Measurements from ENCODE around the gene SHB. TPM values are rescaled to one million over a fixed set of nuclear protein-coding genes. Genes with fewer than 3 reads are reported as not detected.

Gene SHB
- total RNA-seq (10 to 100 TPM; 25.7 to 38.9 (median 31.0) TPM), polyA plus RNA-seq (14.5 TPM)
- long read RNA-seq, donor 1, transcript SHB-201 (6 exons, 2,783 nt): major isoform, 87 of 96 reads
- long read RNA-seq, donor 1, partial matches to known transcripts: 4 of 96 reads
- long read RNA-seq, donor 1, other reads (novel, unspliced or antisense): 5 of 96 reads
- long read RNA-seq, donor 2, transcript SHB-201 (6 exons, 2,783 nt): major isoform, 34 of 35 reads
- long read RNA-seq, donor 2, partial matches to known transcripts: 0 of 35 reads
- long read RNA-seq, donor 2, other reads (novel, unspliced or antisense): 1 of 35 reads
- long read RNA-seq, donor 3, partial matches to known transcripts: 1 of 8 reads
- long read RNA-seq, donor 3, other reads (novel, unspliced or antisense): 4 of 8 reads
- long read RNA-seq, donor 4, transcript SHB-201 (6 exons, 2,783 nt): major isoform, 44 of 48 reads
- long read RNA-seq, donor 4, partial matches to known transcripts: 2 of 48 reads
- long read RNA-seq, donor 4, other reads (novel, unspliced or antisense): 2 of 48 reads

GRCh38 chr9:38068701-38069628, at the start of gene SHB:
SHB (minus strand) TSS chr9:38069227; CDS start chr9:38068645, 582 bp downstream.
- intact Hi-C loops (cut with DNase I): loop anchor here (5.0 to 10.0 kb wide), 6 partner anchors 47 to 157 kb away; no protein-coding TSS in a partner anchor
- DNase-seq (peak; percentile 84 to 94 (median 94)), ATAC-seq (peak; percentile 80 to 85)
- under 1% methylated on average over 134 of the region's 134 CpGs for WGBS
- Histone ChIP-seq H3K4me3 (ENCODE audit: low read length) (peak within 1 kb of the TSS; percentile 69), H3K4me1 (ENCODE audit: control insufficient read depth, insufficient read depth, low read length) (peaks cover 4% of the 10 kb centered on the region), H3K27ac (ENCODE audit: low read length) (peak within 1 kb of the TSS; percentile 87), H3K27me3 (ENCODE audit: control insufficient read depth, insufficient read depth) (no peaks in the 10 kb centered on the region), H3K9me3 (ENCODE audit: control insufficient read depth, low read length) (no peaks in the 10 kb centered on the region)

DNA sequence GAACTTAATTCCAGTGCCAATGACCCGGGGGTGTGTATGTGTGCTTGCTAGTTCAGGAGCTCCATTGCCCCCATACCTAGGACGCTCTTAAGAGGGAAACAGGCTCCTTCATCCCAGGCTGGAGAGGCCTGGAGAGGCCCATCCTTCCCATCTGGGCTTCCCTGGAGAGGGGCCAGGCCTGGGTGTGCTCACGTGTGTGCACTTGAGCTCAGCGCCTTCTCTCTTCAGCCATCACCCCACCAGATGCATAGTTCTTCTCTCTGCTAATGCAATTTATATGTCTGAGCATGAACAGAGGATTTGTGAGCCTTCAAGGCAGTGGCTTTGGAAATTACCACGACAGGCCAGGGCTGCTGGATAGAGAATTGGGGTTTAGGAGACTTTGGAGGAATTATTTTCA, 48.6 kb upstream of the SHB start:
- H3K9me3 ChIP-seq (ENCODE audit: control insufficient read depth, low read length): no peaks in the 10 kb centered on the region
- ATAC-seq (no peak), DNase-seq (no peak)
- intact Hi-C loops (cut with DNase I): no loop called here
- no peak overlapping the region for H3K4me3 ChIP-seq (ENCODE audit: low read length)
- no peak overlapping the region for H3K27ac ChIP-seq (ENCODE audit: low read length)
- H3K4me1 ChIP-seq (ENCODE audit: control insufficient read depth, insufficient read depth, low read length): no peaks in the 10 kb centered on the region
- WGBS: 67% methylated on average over 5 of the region's 5 CpGs
- H3K27me3 ChIP-seq (ENCODE audit: control insufficient read depth, insufficient read depth): no peaks in the 10 kb centered on the region

- Histone ChIP-seq H3K27me3 (ENCODE audit: control insufficient read depth, insufficient read depth) (no peaks in the 10 kb centered on the region), H3K4me1 (ENCODE audit: control insufficient read depth, insufficient read depth, low read length) (no peaks in the 10 kb centered on the region), H3K27ac (ENCODE audit: low read length) (no peak overlapping the region), H3K9me3 (ENCODE audit: control insufficient read depth, low read length) (no peaks in the 10 kb centered on the region), H3K4me3 (ENCODE audit: low read length) (no peak overlapping the region)
- DNase-seq: no peak
- ATAC-seq: no peak
- intact Hi-C loops (cut with DNase I): no loop called here
Measured at GRCh38 chr9:38114905-38115304, 45.9 kb upstream of the SHB start.

DNA sequence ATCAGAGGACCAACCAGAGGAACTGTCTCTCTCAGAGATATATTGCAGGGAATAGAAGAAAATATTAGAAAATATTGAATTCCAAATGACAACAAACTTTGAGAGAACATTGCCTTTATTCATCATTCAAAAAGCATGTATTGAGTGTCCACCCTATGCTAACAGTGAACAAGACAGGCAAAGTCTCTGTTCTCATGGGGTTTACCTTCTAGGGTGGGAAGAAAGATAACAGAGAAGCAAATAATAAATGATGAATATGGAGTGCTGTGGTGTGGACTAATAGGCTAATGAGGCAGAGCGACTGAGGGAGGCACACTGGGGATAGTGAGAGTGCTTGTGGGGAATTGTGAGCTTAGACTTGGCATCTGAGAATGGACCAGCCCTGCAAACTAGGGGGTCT, 43.4 kb upstream of the SHB start:
- intact Hi-C loops (cut with DNase I): no loop called here
- DNase-seq (no peak), ATAC-seq (no peak)
- Histone ChIP-seq H3K27ac (ENCODE audit: low read length) (no peak overlapping the region), H3K4me1 (ENCODE audit: control insufficient read depth, insufficient read depth, low read length) (peaks cover 5% of the 10 kb centered on the region), H3K27me3 (ENCODE audit: control insufficient read depth, insufficient read depth) (no peaks in the 10 kb centered on the region), H3K9me3 (ENCODE audit: control insufficient read depth, low read length) (no peaks in the 10 kb centered on the region), H3K4me3 (ENCODE audit: low read length) (no peak overlapping the region)
- 91% methylated on average over 1 of the region's 1 CpG for WGBS

- ATAC-seq: no peak
Measured at GRCh38 chr9:38112049-38112448, 43.0 kb upstream of the SHB start.

DNA sequence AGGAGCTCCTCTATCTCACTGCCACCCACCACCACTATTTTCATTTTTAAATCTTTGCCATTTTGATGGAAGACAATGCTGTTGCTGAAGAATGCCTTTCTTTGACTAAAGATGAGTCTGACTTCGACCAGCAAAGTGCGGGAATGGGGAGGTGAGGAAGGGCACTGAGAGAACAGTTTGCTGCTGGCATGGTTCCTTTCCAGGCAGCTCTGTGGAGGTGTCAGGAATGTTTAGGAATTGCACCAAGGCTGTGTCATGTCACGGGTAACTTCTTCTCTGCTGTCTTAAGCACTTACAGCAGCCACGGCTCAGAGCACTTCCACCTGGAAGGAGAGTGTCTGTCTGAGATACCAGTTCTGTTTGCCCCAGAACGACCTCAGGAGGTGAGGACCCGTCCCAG, 41.4 kb upstream of the SHB start:
- Histone ChIP-seq H3K27ac (ENCODE audit: low read length) (no peak overlapping the region), H3K27me3 (ENCODE audit: control insufficient read depth, insufficient read depth) (no peaks in the 10 kb centered on the region), H3K9me3 (ENCODE audit: control insufficient read depth, low read length) (no peaks in the 10 kb centered on the region), H3K4me3 (ENCODE audit: low read length) (no peak overlapping the region), H3K4me1 (ENCODE audit: control insufficient read depth, insufficient read depth, low read length) (peaks cover 5% of the 10 kb centered on the region)
- no peak for DNase-seq
- intact Hi-C loops (cut with DNase I): no loop called here
- peak in 1 of 2 donors; percentile 31 for ATAC-seq
- WGBS: 51% methylated on average over 6 of the region's 6 CpGs

More at GRCh38 chr9:38112049-38112448, 43.0 kb upstream of the SHB start:
- Histone ChIP-seq H3K9me3 (ENCODE audit: control insufficient read depth, low read length) (no peaks in the 10 kb centered on the region), H3K4me3 (ENCODE audit: low read length) (no peak overlapping the region), H3K4me1 (ENCODE audit: control insufficient read depth, insufficient read depth, low read length) (peaks cover 5% of the 10 kb centered on the region), H3K27me3 (ENCODE audit: control insufficient read depth, insufficient read depth) (no peaks in the 10 kb centered on the region), H3K27ac (ENCODE audit: low read length) (no peak overlapping the region)
- 84% methylated on average over 5 of the region's 5 CpGs for WGBS
- intact Hi-C loops (cut with DNase I): no loop called here
- DNase-seq: no peak

GRCh38 chr9:38109601-38110000, 40.6 kb upstream of the SHB start:
- 64% methylated on average over 6 of the region's 6 CpGs for WGBS
- no peaks in the 10 kb centered on the region for H3K9me3 ChIP-seq (ENCODE audit: control insufficient read depth, low read length)
- peaks cover 5% of the 10 kb centered on the region for H3K4me1 ChIP-seq (ENCODE audit: control insufficient read depth, insufficient read depth, low read length)
- H3K4me3 ChIP-seq (ENCODE audit: low read length): no peak overlapping the region
- DNase-seq (no peak), ATAC-seq (no peak)
- no peaks in the 10 kb centered on the region for H3K27me3 ChIP-seq (ENCODE audit: control insufficient read depth, insufficient read depth)
- H3K27ac ChIP-seq (ENCODE audit: low read length): no peak overlapping the region
- intact Hi-C loops (cut with DNase I): no loop called here

DNA sequence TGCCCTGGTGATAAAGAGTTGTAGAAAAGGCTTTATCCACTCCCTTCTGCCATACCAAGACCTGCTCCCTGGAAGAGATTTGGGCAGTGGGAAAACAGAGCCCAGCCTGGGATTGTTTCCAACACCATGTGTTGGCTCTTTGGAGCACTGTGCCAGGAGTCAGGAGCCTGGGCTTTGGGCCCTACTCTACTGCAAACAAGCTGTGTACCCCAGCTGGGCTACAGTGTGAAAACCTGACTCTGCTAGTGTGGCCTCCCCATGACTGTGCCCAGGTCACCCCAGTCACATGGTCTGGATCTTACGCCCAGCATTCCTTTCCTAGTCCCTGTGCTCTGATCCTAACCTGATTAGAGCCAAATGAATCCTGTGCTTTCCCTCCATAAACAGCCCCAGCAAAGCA, 39.3 kb upstream of the SHB start:
- 79% methylated on average over 1 of the region's 1 CpG for WGBS
- DNase-seq (no peak), ATAC-seq (peak; percentile 28 to 32)
- no peaks in the 10 kb centered on the region for H3K27me3 ChIP-seq (ENCODE audit: control insufficient read depth, insufficient read depth)
- no peak overlapping the region for H3K27ac ChIP-seq (ENCODE audit: low read length)
- H3K4me3 ChIP-seq (ENCODE audit: low read length): no peak overlapping the region
- H3K9me3 ChIP-seq (ENCODE audit: control insufficient read depth, low read length): no peaks in the 10 kb centered on the region
- peaks cover 5% of the 10 kb centered on the region for H3K4me1 ChIP-seq (ENCODE audit: control insufficient read depth, insufficient read depth, low read length)
- intact Hi-C loops (cut with DNase I): no loop called here

DNA sequence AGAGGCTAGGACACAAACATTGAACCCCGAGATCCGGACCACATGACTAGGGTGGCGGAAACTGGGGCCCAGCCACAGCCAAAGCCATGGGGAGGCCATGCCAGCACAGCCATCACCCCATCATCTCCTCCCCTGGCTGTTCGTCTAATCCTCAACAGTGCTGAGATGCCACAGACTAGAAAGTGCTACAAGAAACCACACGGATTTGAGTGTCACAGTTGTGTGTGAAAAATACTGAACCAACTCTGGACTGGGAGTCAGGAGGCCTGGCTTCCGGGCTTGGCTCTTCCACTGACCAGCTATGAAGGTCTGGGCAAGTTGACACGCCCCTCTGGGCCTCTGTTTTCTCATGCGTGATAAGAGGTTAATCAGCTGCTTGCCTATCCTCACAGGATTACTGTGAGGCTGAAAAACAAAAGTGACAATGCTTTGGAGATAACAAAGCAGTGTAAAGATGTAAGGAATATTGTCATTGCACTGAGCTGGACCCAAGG, 38.8 kb upstream of the SHB start:
- Histone ChIP-seq H3K27ac (ENCODE audit: low read length) (no peak overlapping the region), H3K27me3 (ENCODE audit: control insufficient read depth, insufficient read depth) (no peaks in the 10 kb centered on the region), H3K9me3 (ENCODE audit: control insufficient read depth, low read length) (no peaks in the 10 kb centered on the region), H3K4me1 (ENCODE audit: control insufficient read depth, insufficient read depth, low read length) (peaks cover 5% of the 10 kb centered on the region), H3K4me3 (ENCODE audit: low read length) (no peak overlapping the region)
- DNase-seq (peak in 1 of 3 donors; percentile 68), ATAC-seq (peak; percentile 50 to 69)
- 66% methylated on average over 8 of the region's 8 CpGs for WGBS
- intact Hi-C loops (cut with DNase I): no loop called here

GRCh38 chr9:38107405-38107804, 38.4 kb upstream of the SHB start:
- H3K27ac ChIP-seq (ENCODE audit: low read length): no peak overlapping the region

DNA sequence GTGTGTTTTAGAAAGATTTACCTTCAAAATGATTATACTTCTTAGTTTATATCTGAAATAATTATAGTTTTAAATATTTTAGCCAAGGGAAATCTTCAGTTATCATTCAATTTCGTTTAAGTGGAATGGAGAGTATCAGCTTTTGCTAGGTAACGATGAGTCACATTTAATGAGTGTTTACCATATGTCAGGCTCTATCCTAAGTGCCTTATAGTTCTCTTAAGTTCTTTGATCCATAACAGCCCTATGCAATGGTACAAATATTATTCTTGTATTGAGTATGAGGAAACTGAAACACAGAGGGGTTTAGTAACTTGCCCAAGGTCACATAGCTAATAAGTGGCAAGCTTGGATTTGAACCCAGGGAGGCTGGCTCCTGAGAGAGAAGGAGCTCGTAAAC, 37.5 kb upstream of the SHB start:
- intact Hi-C loops (cut with DNase I): no loop called here
- no peaks in the 10 kb centered on the region for H3K9me3 ChIP-seq (ENCODE audit: control insufficient read depth, low read length)
- H3K27ac ChIP-seq (ENCODE audit: low read length): no peak overlapping the region
- H3K4me3 ChIP-seq (ENCODE audit: low read length): no peak overlapping the region
- DNase-seq: no peak
- 86% methylated on average over 3 of the region's 3 CpGs for WGBS
- peaks cover 5% of the 10 kb centered on the region for H3K4me1 ChIP-seq (ENCODE audit: control insufficient read depth, insufficient read depth, low read length)
- H3K27me3 ChIP-seq (ENCODE audit: control insufficient read depth, insufficient read depth): no peaks in the 10 kb centered on the region
- no peak for ATAC-seq

More at GRCh38 chr9:38107405-38107804, 38.4 kb upstream of the SHB start:
- H3K27me3 ChIP-seq (ENCODE audit: control insufficient read depth, insufficient read depth): no peaks in the 10 kb centered on the region
- WGBS: 92% methylated on average over 3 of the region's 3 CpGs
- H3K4me3 ChIP-seq (ENCODE audit: low read length): no peak overlapping the region
- ATAC-seq: no peak
- DNase-seq: no peak
- intact Hi-C loops (cut with DNase I): no loop called here
- peaks cover 5% of the 10 kb centered on the region for H3K4me1 ChIP-seq (ENCODE audit: control insufficient read depth, insufficient read depth, low read length)
- H3K9me3 ChIP-seq (ENCODE audit: control insufficient read depth, low read length): no peaks in the 10 kb centered on the region

All from right cardiac atrium (tissue), 5 donors.